Esophagus squamous epithelium (tissue), 5 donors: Measurements from ENCODE around the gene JPH2. TPM values are rescaled to one million over a fixed set of nuclear protein-coding genes. Genes with fewer than 3 reads are reported as not detected.

Experiments used
- DNase-seq: peaks from one replicate; lab custom pipeline; 2025; lab: John Stamatoyannopoulos, UW
- H3K27ac ChIP-seq, 4 donors: fragments of 200-600 bp; sonication (generic); one replicate each; pipeline ENCODE4 v1.5.1; 2016 to 2019; ENCODE audit warnings: mild to moderate bottlenecking in 1 of 4
- H3K27me3 ChIP-seq, 4 donors: fragments of 200-600 bp; sonication (generic); 1 replicate in 3 of 4; 2 replicates in 1 of 4; pipeline versions ENCODE4 v1.5.1 to v1.6.0; 2017 to 2021; ENCODE audit warnings: antibody characterized with exemption in 1 of 4
- H3K36me3 ChIP-seq, 3 donors: fragments of 200-600 bp; sonication (generic); one replicate each; pipeline ENCODE4 v1.5.1; 2016 to 2019
- H3K4me1 ChIP-seq, 3 donors: fragments of 200-600 bp; sonication (generic); one replicate each; pipeline ENCODE4 v1.5.1; 2017 to 2019
- H3K4me3 ChIP-seq, 4 donors: fragments of 200-600 bp; sonication (generic); 1 replicate in 3 of 4; 2 replicates in 1 of 4; pipeline ENCODE4 v1.5.1; 2016 to 2019; ENCODE audit warnings: mild to moderate bottlenecking in 2 of 4, moderate library complexity in 1 of 4
- H3K9me3 ChIP-seq, 3 donors: fragments of 200-600 bp; sonication (generic); one replicate each; pipeline ENCODE4 v1.5.1; 2016 to 2019
- POLR2A ChIP-seq, 4 donors: fragments of 450-650 bp; IDR thresholded peaks; one replicate each; pipeline ENCODE4 v1.6.1; 2017; ENCODE audit warnings: antibody characterized with exemption in 4 of 4, mild to moderate bottlenecking in 4 of 4, moderate library complexity in 3 of 4
- WGBS, 2 donors: methylation state at CpG; one replicate each; pipeline ENCODE4 v1.1.5; 2018; 5-methylcytosine and 5-hydroxymethylcytosine counted together
- intact Hi-C: fragments of 100-400 bp; cut with DNase I; formaldehyde crosslinking; loops from one replicate; pipeline ENCODE4 v1.15.0; 2022
- total RNA-seq, 4 donors: library from RNA; depleted of rRNA; stranded (reverse); fragments of >200 nt; gene quantifications; one replicate each; pipeline ENCODE4 v1.1.0, GENCODE V29; 2016
- TF ChIP-seq, protein P1 (sequence below), 6 experiments: fragments of 450-650 bp in 4 of 6; fragments of 200-600 bp in 2 of 6; sonication (generic) in 2 of 6; IDR thresholded peaks; one replicate each; pipeline ENCODE4 v1.5.1; 2016 to 2019; ENCODE audit warnings: antibody characterized with exemption in 6 of 6, mild to moderate bottlenecking in 4 of 6, moderate library complexity in 4 of 6
- donor health status: DM: yes; HTN: yes; CAD: no.

Gene JPH2
- total RNA-seq, 4 donors from 2014 or later: 2.4 to 32.0 (median 6.8) TPM

- DNase-seq: no peak
- peaks cover 0 to 39% (median 0%) of the 10 kb centered on the region in 4 donors for H3K27me3 ChIP-seq
- intact Hi-C loops: no loop called here
- H3K27ac ChIP-seq: peak overlapping the region; percentile 13 to 85 (median 67)
- TF ChIP-seq, protein P1, sequence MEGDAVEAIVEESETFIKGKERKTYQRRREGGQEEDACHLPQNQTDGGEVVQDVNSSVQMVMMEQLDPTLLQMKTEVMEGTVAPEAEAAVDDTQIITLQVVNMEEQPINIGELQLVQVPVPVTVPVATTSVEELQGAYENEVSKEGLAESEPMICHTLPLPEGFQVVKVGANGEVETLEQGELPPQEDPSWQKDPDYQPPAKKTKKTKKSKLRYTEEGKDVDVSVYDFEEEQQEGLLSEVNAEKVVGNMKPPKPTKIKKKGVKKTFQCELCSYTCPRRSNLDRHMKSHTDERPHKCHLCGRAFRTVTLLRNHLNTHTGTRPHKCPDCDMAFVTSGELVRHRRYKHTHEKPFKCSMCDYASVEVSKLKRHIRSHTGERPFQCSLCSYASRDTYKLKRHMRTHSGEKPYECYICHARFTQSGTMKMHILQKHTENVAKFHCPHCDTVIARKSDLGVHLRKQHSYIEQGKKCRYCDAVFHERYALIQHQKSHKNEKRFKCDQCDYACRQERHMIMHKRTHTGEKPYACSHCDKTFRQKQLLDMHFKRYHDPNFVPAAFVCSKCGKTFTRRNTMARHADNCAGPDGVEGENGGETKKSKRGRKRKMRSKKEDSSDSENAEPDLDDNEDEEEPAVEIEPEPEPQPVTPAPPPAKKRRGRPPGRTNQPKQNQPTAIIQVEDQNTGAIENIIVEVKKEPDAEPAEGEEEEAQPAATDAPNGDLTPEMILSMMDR (IDR thresholded peaks at IDR 0.05): no peak
- no peak for TF ChIP-seq POLR2A (IDR thresholded peaks at IDR 0.05)
- H3K9me3 ChIP-seq: no peaks in the 10 kb centered on the region
- 50 to 65% methylated on average over 4 of the region's 4 CpGs for WGBS, 2 donors
- no peaks in the 10 kb centered on the region for H3K36me3 ChIP-seq
- peaks cover 0 to 19% (median 0%) of the 10 kb centered on the region in 3 donors for H3K4me1 ChIP-seq
- no peak overlapping the region for H3K4me3 ChIP-seq
These were observed 20.5 kb downstream of the JPH2 start for GRCh38 chr20:44166477-44166876.

DNA sequence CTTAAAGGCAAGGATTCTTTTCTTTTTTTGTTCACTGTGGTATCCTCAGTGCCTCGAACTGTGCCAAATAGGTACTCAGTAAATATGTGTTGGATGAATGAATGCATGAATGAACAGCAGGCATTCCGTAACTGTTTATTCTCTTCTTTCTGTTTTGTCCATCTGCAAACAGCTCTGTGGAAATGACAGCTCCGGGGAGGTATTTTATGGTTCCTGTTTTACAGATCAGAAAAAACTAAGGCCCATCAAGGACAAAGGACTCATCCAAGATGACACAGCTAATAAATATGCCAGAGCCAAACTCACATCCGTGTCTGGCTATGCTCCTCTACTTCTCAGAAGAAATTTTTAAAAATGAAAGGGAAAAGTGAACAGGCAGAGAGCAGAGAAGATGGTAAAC, 21.0 kb downstream of the JPH2 start:
- TF ChIP-seq, protein P1 (IDR thresholded peaks at IDR 0.05): no peak
- TF ChIP-seq POLR2A (IDR thresholded peaks at IDR 0.05): no peak
- Histone ChIP-seq H3K27ac (peak overlapping the region in 3 of 4 donors; percentile 18 to 85 (median 73)), H3K27me3 (peaks cover 0 to 42% (median 0%) of the 10 kb centered on the region in 4 donors), H3K9me3 (no peaks in the 10 kb centered on the region), H3K36me3 (no peaks in the 10 kb centered on the region), H3K4me3 (no peak overlapping the region), H3K4me1 (peaks cover 0 to 15% (median 0%) of the 10 kb centered on the region in 3 donors)
- DNase-seq: no peak
- intact Hi-C loops: no loop called here
- 29 to 35% methylated on average over 4 of the region's 4 CpGs for WGBS, 2 donors

DNA sequence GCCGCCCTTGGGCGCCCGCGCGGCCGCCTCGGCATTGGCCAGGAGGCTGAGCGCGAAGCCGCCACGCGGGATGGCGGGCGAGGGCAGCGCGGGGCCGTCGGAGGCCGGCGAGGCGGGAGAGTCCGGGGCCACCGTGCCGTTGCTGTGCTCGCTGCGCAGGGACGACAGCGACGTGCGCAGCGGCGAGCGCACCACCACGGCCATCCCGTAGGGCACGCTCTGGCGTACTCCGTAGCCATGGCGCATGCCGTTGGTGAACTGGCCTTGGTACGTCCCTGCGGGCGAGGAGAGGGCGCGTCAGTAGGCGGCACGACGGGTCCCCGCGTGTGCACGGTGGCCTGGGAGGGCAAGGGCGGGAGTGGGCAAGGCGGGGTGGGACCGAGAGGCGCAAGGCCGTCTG, 26.9 kb downstream of the JPH2 start:
- TF ChIP-seq, protein P1 (IDR thresholded peaks at IDR 0.05): no peak
- no peak for TF ChIP-seq POLR2A (IDR thresholded peaks at IDR 0.05)
- intact Hi-C loops: no loop called here
- 60 to 73% methylated on average over 1 to 11 of the region's 56 CpGs for WGBS, 2 donors
- Histone ChIP-seq H3K4me3 (no peak overlapping the region), H3K27me3 (peaks cover 0 to 40% (median 0%) of the 10 kb centered on the region in 4 donors), H3K36me3 (no peaks in the 10 kb centered on the region), H3K9me3 (no peaks in the 10 kb centered on the region), H3K27ac (peak overlapping the region in 1 of 4 donors; percentile 28), H3K4me1 (no peaks in the 10 kb centered on the region)
- DNase-seq: no peak

DNA sequence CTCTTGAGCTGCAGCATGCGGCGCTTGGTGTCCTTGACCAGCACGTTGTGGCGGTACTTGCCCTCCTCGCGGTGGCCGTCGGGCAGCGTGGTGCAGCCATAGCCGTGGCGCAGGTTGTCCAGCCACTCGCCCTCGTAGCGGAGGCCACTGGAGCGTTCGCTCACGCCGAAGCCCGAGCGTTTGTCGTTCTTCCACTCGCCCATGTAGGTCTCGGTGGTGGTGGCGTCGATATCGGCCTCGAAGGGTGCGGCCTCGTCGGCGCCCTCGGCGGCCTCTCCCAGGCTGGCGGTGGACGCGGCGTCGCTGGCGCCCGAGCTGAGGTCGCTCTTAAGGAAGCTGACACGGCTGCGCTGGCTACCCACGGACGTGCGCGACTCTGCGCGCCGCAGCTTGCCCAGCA, 27.3 kb downstream of the JPH2 start:
- Histone ChIP-seq H3K9me3 (no peaks in the 10 kb centered on the region), H3K4me1 (peaks cover 0 to 2% (median 0%) of the 10 kb centered on the region in 3 donors), H3K36me3 (no peaks in the 10 kb centered on the region), H3K27me3 (peaks cover 0 to 44% (median 0%) of the 10 kb centered on the region in 4 donors), H3K4me3 (no peak overlapping the region), H3K27ac (peak overlapping the region in 1 of 4 donors; percentile 57)
- no peak for DNase-seq
- WGBS, 2 donors: 89 to 100% methylated on average over 5 to 15 of the region's 50 CpGs
- TF ChIP-seq, protein P1 (IDR thresholded peaks at IDR 0.05): no peak
- TF ChIP-seq POLR2A (IDR thresholded peaks at IDR 0.05): no peak
- intact Hi-C loops: no loop called here

- peaks cover 0 to 3% (median 2%) of the 10 kb centered on the region in 3 donors for H3K4me1 ChIP-seq
- no peak for TF ChIP-seq POLR2A (IDR thresholded peaks at IDR 0.05)
- 79 to 81% methylated on average over 2 of the region's 2 CpGs for WGBS, 2 donors
- H3K9me3 ChIP-seq: no peaks in the 10 kb centered on the region
- no peaks in the 10 kb centered on the region for H3K36me3 ChIP-seq
- peak overlapping the region in 1 of 4 donors; percentile 57 for H3K27ac ChIP-seq
- intact Hi-C loops: no loop called here
- no peak overlapping the region for H3K4me3 ChIP-seq
- H3K27me3 ChIP-seq: peaks cover 0 to 47% (median 0%) of the 10 kb centered on the region in 4 donors
- DNase-seq: no peak
These were observed 27.9 kb downstream of the JPH2 start for GRCh38 chr20:44159125-44159524.
